ENCODE results near the gene TWIST1.

Gene TWIST1

GRCh38 chr7:19094138-19094537 is 23.3 kb downstream of the TWIST1 start:
- FAIRE-seq = no peak

GRCh38 chr7:19091550-19092200 is 25.8 kb downstream of the TWIST1 start:
- no peak for FAIRE-seq

- no peak for FAIRE-seq
Observed at GRCh38 chr7:19090526-19090925, 26.9 kb downstream of the TWIST1 start.

GRCh38 chr7:19089797-19090196 is 27.6 kb downstream of the TWIST1 start:
- FAIRE-seq = no peak

- no peak for FAIRE-seq
Observed at GRCh38 chr7:19089378-19089777, 28.1 kb downstream of the TWIST1 start.

- no peak for FAIRE-seq
Observed at GRCh38 chr7:19080093-19080492, 37.3 kb downstream of the TWIST1 start.

GRCh38 chr7:19079066-19079465 is 38.4 kb downstream of the TWIST1 start:
- FAIRE-seq = no peak

- FAIRE-seq = no peak
Observed at GRCh38 chr7:19069842-19070241, 47.6 kb downstream of the TWIST1 start.

GRCh38 chr7:19066170-19066569 is 51.3 kb downstream of the TWIST1 start:
- FAIRE-seq = no peak

Data from islet of Langerhans (tissue), 1 donor.